HG03175 (cell line): ENCODE results near the gene PNMT.

Experiments used
- ATAC-seq: cut with Tn5 transposase; IDR thresholded peaks from one replicate; pipeline ENCODE4 v1.9.1; 2021; ENCODE audit warnings: mild to moderate bottlenecking, moderate library complexity; ENCODE audit not compliant: unreplicated experiment

The PNMT gene

GRCh38 chr17:39652587-39653315 lies 15.5 kb upstream of the PNMT start:
- no peak for ATAC-seq

DNA sequence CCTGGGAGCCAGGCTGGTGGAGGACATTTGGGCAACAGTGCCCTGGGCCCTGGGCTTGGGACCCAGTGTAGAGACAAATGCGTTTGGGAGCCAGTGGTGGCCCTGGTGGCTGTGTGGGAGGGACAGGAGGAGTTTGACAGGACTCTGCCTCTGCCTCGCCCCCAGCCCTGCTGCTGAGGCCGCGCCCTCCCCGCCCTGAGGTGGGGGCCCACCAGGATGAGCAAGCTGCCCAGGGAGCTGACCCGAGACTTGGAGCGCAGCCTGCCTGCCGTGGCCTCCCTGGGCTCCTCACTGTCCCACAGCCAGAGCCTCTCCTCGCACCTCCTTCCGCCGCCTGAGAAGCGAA lies 15.0 kb upstream of the PNMT start:
- ATAC-seq: no peak

- no peak for ATAC-seq
Measured at GRCh38 chr17:39653662-39654331, 14.5 kb upstream of the PNMT start.

- no peak for ATAC-seq
Measured at GRCh38 chr17:39655105-39655504, 13.1 kb upstream of the PNMT start.

- no peak for ATAC-seq
Measured at GRCh38 chr17:39658346-39658745, 9.9 kb upstream of the PNMT start.

- no peak for ATAC-seq
Measured at GRCh38 chr17:39658760-39659159, 9.5 kb upstream of the PNMT start.

DNA sequence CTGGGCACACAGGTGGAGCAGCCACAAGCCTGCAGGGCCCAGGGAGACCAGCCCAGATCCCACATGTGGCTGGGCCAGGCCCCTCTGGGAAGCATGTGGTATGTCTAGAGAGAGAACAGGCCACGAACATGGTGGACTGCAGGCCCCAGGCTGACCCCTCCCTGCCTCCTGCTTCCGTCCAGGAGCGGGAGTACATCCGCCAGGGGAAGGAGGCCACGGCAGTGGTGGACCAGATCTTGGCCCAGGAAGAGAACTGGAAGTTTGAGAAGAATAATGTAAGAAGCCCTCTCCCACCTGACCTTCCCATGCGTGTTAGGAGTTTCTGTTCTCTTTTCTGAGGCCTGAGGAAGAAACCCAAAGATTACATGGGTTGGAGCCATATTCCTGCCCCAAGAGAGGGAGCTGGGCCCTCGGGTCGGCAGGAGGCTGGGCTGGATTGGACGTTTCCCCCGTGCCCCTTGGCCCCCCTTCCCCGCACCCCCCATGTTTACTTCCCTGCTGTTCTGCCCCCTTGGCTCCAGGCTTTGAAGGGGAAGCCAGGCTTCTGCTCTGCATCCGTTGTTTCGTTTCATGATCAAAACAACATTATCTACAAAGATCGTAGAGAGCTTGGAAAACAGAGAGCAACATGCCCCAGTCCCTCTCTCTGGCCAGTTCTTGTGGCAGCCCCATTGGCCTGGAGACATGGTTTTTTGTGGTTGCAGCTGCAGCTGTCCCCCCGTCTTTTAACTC lies 8.8 kb upstream of the PNMT start:
- ATAC-seq: no peak

- ATAC-seq: no peak
Measured at GRCh38 chr17:39660011-39660360, 8.3 kb upstream of the PNMT start.

GRCh38 chr17:39660397-39661385 lies 7.6 kb upstream of the PNMT start:
- ATAC-seq: no peak

- no peak for ATAC-seq
Measured at GRCh38 chr17:39661744-39662541, 6.3 kb upstream of the PNMT start.

DNA sequence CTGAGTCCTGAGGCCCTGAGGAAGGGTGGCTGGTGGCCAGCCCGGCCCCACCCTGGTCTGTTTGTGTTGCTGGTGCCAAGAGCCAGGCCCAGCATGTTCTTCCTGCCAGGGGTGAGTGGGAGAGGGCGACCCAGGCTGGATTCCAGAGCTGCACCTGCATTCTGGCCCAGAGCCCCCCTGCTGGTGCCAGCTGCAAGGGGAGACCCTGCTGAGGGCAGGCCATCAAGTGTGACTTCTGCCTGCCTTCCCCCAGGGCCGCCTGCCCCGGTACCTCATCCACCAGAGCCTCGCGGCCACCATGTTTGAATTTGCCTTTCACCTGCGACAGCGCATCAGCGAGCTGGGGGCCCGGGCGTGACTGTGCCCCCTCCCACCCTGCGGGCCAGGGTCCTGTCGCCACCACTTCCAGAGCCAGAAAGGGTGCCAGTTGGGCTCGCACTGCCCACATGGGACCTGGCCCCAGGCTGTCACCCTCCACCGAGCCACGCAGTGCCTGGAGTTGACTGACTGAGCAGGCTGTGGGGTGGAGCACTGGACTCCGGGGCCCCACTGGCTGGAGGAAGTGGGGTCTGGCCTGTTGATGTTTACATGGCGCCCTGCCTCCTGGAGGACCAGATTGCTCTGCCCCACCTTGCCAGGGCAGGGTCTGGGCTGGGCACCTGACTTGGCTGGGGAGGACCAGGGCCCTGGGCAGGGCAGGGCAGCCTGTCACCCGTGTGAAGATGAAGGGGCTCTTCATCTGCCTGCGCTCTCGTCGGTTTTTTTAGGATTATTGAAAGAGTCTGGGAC lies 5.5 kb upstream of the PNMT start:
- no peak for ATAC-seq

DNA sequence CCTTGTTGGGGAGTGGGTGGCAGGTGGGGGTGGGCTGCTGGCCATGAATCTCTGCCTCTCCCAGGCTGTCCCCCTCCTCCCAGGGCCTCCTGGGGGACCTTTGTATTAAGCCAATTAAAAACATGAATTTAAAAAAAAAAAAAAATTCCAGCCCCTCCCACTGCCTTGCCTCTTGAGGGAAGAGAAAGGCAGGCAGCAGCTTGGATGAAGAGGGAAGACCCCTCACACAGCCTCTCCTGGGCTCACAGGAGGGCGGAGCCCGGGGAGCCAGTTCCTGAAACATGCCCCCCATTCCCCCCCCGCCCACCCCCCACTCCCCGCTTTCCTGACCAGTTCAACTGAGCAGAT lies 4.9 kb upstream of the PNMT start:
- no peak for ATAC-seq

DNA sequence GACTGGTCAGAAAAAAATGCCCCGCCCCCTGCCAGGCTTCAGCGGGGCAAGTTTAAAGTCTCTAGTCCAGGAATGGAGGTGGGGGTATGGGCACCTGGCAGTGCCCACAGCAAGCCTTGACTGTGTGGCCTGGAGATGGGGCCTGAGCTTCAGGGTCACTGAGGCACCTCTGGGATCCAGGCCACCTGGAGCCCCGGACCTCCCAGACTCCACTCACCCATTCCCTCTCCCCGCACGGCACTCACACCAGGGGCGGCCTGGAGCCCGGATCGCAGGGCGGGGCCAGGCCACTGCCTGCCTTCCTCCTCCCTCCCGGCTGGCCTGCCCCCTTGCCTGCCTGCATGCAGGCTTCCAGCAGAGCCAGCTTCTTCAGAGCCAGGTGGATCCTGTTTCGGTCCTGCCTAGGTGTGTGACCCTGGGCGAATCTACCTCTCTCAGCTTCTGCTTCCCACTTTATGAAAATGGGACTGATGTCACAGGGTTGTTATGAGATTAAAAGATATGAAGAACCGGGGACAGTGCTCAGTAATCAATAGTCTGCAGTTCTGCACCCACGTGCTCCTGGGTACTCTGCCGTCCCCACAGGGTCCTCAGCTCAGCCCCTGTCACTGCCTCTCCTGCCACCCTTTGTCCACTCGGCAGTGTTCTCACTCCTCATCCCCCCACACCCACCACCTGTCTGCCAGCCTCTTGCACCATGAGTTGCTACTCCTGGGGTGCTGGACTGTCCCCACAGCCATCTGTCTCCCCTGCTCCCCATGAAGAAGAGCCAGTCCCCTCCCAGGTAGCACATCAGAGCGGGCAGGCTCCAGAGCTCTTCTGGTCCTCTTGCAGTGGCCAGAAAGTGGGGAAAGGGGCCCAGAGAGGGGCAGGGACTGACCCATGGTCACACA lies 4.3 kb upstream of the PNMT start:
- ATAC-seq: no peak

DNA sequence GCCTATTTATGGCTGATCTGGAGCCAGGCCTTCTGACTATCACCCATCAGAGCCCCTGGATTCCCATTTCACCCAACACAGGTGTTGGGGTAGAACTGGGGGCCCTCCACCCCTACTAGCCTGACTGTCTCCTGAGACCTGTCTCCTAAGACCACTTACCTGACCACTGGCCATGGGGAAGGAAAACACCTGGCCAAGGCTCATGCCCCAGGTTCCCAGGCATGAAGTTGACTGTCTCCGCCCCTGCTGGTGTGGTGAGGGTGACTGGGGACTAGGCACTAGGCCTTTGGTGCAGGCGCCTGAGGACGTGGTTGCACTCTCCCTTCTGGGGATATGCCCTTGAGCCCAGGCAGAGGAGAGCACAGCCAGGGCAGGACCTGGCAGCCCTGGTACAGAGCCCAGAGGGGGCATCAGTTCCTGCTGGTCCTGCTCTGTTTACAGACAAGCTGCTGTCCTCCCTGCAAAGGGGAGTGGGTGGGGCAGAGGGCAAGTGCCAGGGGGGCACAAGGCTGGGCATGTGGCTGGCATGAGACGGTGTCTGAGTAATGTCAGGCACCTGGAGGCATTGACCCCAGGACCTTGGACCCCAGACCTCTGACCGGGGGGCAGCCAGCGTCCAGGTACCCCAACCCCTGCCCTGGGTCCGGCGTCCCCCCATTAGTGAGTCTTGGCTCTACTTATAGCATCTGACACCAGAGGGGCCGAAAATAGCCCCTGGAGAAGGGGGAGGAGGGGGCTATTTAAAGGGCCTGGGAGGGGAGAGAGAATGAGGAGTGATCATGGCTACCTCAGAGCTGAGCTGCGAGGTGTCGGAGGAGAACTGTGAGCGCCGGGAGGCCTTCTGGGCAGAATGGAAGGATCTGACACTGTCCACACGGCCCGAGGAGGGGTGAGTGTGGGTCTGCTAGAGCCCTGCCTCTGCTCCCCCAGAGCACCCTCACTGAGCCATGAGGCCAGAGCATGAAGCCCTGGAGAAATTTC lies 3.4 kb upstream of the PNMT start, which contains the start of gene TCAP:
Gene TCAP (plus strand): TSS at position 769 of the 981 bp plus-strand sequence. CDS start 11 bp downstream, at position 780.
- ATAC-seq: no peak

DNA sequence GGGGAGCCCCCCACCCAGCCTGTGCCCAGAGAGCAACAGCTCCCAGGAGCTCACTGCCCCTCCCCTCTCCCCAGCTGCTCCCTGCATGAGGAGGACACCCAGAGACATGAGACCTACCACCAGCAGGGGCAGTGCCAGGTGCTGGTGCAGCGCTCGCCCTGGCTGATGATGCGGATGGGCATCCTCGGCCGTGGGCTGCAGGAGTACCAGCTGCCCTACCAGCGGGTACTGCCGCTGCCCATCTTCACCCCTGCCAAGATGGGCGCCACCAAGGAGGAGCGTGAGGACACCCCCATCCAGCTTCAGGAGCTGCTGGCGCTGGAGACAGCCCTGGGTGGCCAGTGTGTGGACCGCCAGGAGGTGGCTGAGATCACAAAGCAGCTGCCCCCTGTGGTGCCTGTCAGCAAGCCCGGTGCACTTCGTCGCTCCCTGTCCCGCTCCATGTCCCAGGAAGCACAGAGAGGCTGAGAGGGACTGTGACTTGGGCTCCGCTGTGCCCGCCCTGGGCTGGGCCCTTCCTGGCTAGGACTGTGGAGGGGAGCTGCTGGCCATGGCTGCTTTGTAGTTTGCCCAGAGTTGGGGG lies 2.5 kb upstream of the PNMT start:
- no peak for ATAC-seq

- no peak for ATAC-seq
Measured at GRCh38 chr17:39666231-39666600, 2.0 kb upstream of the PNMT start.
